ENCODE results near the gene KCNH2. TPM values are rescaled to one million over a fixed set of nuclear protein-coding genes. Genes with fewer than 3 reads are reported as not detected.

KCNH2 gene
- total and polyA plus RNA-seq, 2 of the 13 experiments (the other 11 are each of a cell fraction or from before 2014, with no cell fraction given), result 0.09 to 0.11 TPM

GRCh38 chr7:150986099-150986512 is 8.0 kb upstream of the KCNH2 start:
- Histone ChIP-seq H2AFZ (ENCODE audit: low read length) (no peak overlapping the region), H3K4me3 (replicated peaks in 1 of 3; ENCODE audit: insufficient read depth in 1 of 3, low read depth in 2 of 3, low read length in 3 of 3) (no peak overlapping the region), H3K27me3 (ENCODE audit: control insufficient read depth in 1 of 2, insufficient read depth in 2 of 2, low read length in 2 of 2) (peaks cover 0 to 43% of the 10 kb centered on the region in 2 experiments; a peak in 4 of 5 replicates), H3K79me2 (ENCODE audit: insufficient read depth, low read length) (no peaks in the 10 kb centered on the region), H3K4me2 (ENCODE audit: low read depth, low read length) (no peak overlapping the region), H3K36me3 (replicated peaks in 1 of 2; ENCODE audit: control insufficient read depth in 1 of 2, insufficient read depth in 2 of 2, low read length in 2 of 2) (no peaks in the 10 kb centered on the region), H3K4me1 (ENCODE audit: insufficient read depth, low read length) (no peaks in the 10 kb centered on the region), H4K20me1 (ENCODE audit: insufficient read depth, low read length) (0 out of 2 replicates have a peak, but pooled peaks cover 5% of the 10 kb centered on the region), H3K9me3 (ENCODE audit: low read length) (no peaks in the 10 kb centered on the region), H3K9ac (ENCODE audit: insufficient read depth, low read depth, low read length) (no peak overlapping the region), H3K27ac (ENCODE audit: extremely low read length, insufficient read depth, low read length) (no peak overlapping the region)
- in situ Hi-C loops (cut with HindIII; ENCODE audit: extremely low pct_ligation_motif_present, low pct_unique_long_range_greater_than_20kb), result loop anchor here (5.0 kb wide), 1 partner anchor 89 kb away; no protein-coding TSS in a partner anchor
- ChIA-PET POLR2A (no interaction called here), CTCF (ENCODE audit: low intra/inter-chr PET ratio, low total read pairs) (interaction anchor here (1.1 to 1.8 kb wide), 3 partner anchors 23 to 88 kb away, joined by 3 to 13 read pairs (median 3); no protein-coding TSS in a partner anchor)
- FAIRE-seq (peak; percentile 61), DNase-seq (ENCODE audit: low spot score) (no peak), ATAC-seq (peak; percentile 85)
- intact Hi-C loops (cut with micrococcal nuclease; ENCODE audit: unreplicated experiment), result loop anchor here (1.0 to 2.0 kb wide), 2 partner anchors 23 to 207 kb away; no protein-coding TSS in a partner anchor
- no TSS peak for BruUV-seq (replicated peaks)
- WGBS (ENCODE audit: low lambda C conversion rate), result 3% methylated on average over 7 of the region's 16 CpGs
- TF ChIP-seq ZNF331 (CRISPR knock-in tag; IDR thresholded peaks at IDR 0.05) (peak; percentile 65), TBX3 (IDR thresholded peaks at IDR 0.05; ENCODE audit: borderline replicate concordance) (no peak), HNRNPL (IDR thresholded peaks at IDR 0.05; ENCODE audit: low read depth, low read length) (peak; percentile 78), ZBTB1 (CRISPR knock-in tag; IDR thresholded peaks at IDR 0.05; ENCODE audit: borderline replicate concordance) (no peak), THYN1 (CRISPR knock-in tag; IDR thresholded peaks at IDR 0.05; ENCODE audit: borderline replicate concordance, low read depth) (no peak), MYPOP (CRISPR knock-in tag; IDR thresholded peaks at IDR 0.05) (peak; percentile 31; the same call in 1 of the 2 replicates), HOXD1 (CRISPR knock-in tag; IDR thresholded peaks at IDR 0.05) (no peak), REST (IDR thresholded peaks at IDR 0.05; ENCODE audit: borderline replicate concordance in 1 of 2, low read depth in 1 of 2, low read length in 2 of 2) (peak; percentile 5 to 64; a peak in 2 of 4 replicates), ZFX (CRISPR knock-in tag; IDR thresholded peaks at IDR 0.05; ENCODE audit: low read depth) (peak; percentile 55; the same call in 1 of the 2 replicates), SMC3 (IDR thresholded peaks at IDR 0.05; ENCODE audit: low read length) (peak; percentile 56), ZNF572 (CRISPR knock-in tag; IDR thresholded peaks at IDR 0.05) (no peak), XRCC5 (optimal IDR thresholded peaks at IDR 0.05; ENCODE audit: low read length) (peak; percentile 75), ZNF574 (CRISPR knock-in tag; IDR thresholded peaks at IDR 0.05) (0 out of 2 replicates have a peak, but pooled peaks have one; percentile 43), MIER2 (CRISPR knock-in tag; IDR thresholded peaks at IDR 0.05) (peak; percentile 88), ZNF383 (CRISPR knock-in tag; IDR thresholded peaks at IDR 0.05; ENCODE audit: borderline replicate concordance) (no peak)

Data from HepG2 (cell line).